NCI-H1417 treated with DMSO at 0.1 percent for 48 hours (cell line): ENCODE data around the gene GALNS.

Source experiments
- DNase-seq: peaks from one replicate; lab custom pipeline; 2025; lab: John Stamatoyannopoulos, UW

The GALNS gene

GRCh38 chr16:88888461-88889387, 32.0 kb upstream of the GALNS start:
- DNase-seq = no peak

- no peak for DNase-seq
These were observed 31.3 kb upstream of the GALNS start for GRCh38 chr16:88888057-88888456.

- DNase-seq = no peak
These were observed 30.2 kb upstream of the GALNS start for GRCh38 chr16:88886845-88887521.

GRCh38 chr16:88886420-88886844, 29.7 kb upstream of the GALNS start:
- no peak for DNase-seq

- DNase-seq = no peak
These were observed 29.0 kb upstream of the GALNS start for GRCh38 chr16:88885693-88886280.

GRCh38 chr16:88884569-88885271, 28.0 kb upstream of the GALNS start:
- DNase-seq = no peak

- DNase-seq = no peak
These were observed 27.2 kb upstream of the GALNS start for GRCh38 chr16:88883946-88884345.

GRCh38 chr16:88883117-88883895, 26.6 kb upstream of the GALNS start:
- no peak for DNase-seq

GRCh38 chr16:88882358-88883030, 25.7 kb upstream of the GALNS start:
- DNase-seq = no peak

- DNase-seq = no peak
These were observed 25.1 kb upstream of the GALNS start for GRCh38 chr16:88881675-88882357.

- DNase-seq = no peak
These were observed 24.4 kb upstream of the GALNS start for GRCh38 chr16:88881007-88881615.

- DNase-seq = no peak
These were observed 23.7 kb upstream of the GALNS start for GRCh38 chr16:88880226-88881006.

- DNase-seq = no peak
These were observed 23.0 kb upstream of the GALNS start for GRCh38 chr16:88879788-88880055.

GRCh38 chr16:88878967-88879787, 22.4 kb upstream of the GALNS start:
- no peak for DNase-seq

- no peak for DNase-seq
These were observed 21.6 kb upstream of the GALNS start for GRCh38 chr16:88878356-88878755.

- no peak for DNase-seq
These were observed 21.0 kb upstream of the GALNS start for GRCh38 chr16:88877564-88878289.

GRCh38 chr16:88876942-88877526, 20.3 kb upstream of the GALNS start:
- no peak for DNase-seq
